GM21576 (cell line): ENCODE measurements around the gene CRELD1.
"Not testable (repeated sequence)": the region's sequence is repeated elsewhere in the genome, so short reads cannot be mapped to it uniquely, and the experiment has no call there.

Experiments
- ATAC-seq: cut with Tn5 transposase; IDR thresholded peaks from one replicate; pipeline ENCODE4 v1.9.1; 2021; ENCODE audit warnings: mild to moderate bottlenecking, moderate library complexity; ENCODE audit not compliant: unreplicated experiment

Gene CRELD1, protein sequence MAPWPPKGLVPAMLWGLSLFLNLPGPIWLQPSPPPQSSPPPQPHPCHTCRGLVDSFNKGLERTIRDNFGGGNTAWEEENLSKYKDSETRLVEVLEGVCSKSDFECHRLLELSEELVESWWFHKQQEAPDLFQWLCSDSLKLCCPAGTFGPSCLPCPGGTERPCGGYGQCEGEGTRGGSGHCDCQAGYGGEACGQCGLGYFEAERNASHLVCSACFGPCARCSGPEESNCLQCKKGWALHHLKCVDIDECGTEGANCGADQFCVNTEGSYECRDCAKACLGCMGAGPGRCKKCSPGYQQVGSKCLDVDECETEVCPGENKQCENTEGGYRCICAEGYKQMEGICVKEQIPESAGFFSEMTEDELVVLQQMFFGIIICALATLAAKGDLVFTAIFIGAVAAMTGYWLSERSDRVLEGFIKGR

DNA sequence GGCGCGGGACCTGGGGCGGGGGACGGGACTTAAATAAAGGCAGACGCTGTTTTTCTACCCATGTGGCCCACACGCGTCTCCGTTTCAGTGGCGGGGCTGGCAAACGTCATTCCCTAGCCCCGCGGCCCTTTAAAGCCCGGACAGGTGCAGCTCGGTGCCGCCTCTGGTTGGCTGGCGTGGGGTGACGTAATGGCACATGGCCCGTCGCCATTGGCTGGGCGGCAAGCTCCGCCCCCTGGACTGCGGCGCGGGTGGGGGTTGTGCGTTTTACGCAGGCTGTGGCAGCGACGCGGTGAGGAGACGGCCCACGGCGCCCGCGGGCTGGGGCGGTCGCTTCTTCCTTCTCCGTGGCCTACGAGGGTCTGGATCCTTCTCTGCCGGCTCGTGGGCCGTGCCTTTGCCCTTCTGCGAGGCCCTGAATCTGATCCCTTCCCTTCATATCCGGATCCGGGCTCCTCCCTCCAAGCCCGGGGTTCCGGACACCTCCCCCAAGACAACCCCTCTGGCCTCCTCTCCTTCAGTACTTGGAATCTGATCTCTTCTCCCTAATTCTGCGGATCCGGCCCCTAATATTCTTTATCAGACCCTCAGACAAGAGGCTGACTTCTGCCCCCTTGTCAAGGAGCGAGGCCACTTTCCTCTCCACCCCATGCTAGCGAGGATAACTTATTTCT, at the start of gene CRELD1:
Gene CRELD1 (plus strand): TSS at position 274 of the 674 bp plus-strand sequence. CDS start 605 bp downstream, outside the sequence.
- ATAC-seq, result peak; percentile 92

DNA sequence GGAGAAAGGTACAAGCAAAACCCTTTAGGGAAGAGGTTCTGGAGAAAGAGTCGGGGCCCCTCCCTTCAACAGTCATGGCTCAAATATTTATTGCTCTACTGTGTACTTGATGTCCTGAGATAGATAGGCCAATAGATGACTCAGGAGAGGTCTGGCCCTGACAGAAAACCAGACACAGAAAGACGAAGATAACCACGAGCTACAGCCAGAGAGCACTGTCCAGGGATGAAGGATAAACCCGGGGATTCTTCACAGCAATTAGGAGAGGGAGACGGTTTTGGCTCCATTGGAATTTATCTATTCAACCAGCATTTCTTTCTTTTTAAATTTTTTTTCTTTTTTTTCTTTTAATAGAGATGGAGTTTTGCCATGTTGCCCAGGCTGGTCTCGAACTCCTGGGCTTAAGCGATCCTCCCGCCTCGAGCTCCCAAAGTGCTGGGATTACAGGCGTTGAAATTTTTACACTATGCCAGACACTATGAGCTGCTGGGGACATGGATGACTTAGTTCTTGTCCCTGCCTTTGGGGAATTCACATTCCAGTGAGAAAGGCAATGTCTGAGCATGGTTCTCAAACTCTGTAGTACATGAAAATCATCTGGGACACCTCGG, 49.0 kb upstream of the CRELD1 start:
- no peak for ATAC-seq

DNA sequence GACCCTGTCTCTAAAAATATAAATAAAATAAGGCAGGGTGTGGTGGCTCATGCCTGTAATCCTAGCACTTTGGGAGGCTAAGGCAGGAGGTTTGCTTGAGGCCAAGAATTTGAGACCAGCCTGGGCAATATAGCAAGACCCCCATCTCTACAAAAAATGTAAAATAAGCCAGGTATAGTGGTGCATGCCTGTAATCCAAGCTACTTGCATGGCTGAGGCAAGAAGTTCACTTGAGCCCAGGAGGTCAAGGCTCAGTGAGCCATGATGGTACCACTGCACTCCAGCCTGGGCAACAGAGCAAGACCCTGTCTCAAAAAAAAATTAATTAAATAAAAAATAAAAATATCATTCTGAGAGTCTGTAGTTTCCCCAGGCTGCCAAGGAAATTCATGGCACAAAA, 47.3 kb upstream of the CRELD1 start:
- ATAC-seq, result no peak

DNA sequence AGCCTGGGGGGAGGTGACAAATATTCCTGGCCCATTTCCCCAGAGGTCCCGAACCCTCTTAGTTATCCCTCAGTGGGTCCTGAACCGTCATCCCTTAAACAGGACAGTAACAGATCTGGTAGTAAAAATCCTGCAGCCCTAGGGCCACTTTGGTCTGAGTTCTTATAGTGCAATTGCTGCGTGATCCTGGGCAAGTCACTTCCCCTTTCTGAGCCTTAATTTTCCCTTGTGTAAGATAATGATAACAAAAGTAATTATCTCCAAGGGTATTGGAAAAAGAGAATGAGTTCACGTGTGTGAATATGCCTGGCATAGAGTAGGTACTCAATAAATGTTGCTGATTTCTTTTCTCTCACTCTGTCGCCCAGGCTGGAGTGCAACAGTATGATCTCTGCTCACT, 46.2 kb upstream of the CRELD1 start:
- ATAC-seq, result no peak

DNA sequence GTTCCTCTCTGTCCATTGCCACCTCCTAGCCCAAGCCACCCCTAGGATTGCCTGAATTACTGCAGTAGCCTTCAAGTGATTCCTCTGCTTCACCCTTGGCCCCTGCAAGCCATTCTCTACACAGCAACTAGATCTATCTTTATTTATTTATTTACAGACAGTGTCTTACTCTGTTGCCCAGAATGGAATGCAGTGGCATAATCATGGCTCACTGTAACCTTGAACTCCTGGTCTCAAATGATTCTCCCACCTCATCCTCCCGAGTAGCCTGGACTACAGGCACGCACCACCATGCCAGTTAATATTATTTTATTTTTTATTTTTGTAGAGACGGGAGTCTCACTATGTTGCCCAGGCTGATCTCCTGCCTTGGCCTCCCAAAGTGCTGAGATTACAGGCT, 45.1 kb upstream of the CRELD1 start:
- ATAC-seq, result no peak

DNA sequence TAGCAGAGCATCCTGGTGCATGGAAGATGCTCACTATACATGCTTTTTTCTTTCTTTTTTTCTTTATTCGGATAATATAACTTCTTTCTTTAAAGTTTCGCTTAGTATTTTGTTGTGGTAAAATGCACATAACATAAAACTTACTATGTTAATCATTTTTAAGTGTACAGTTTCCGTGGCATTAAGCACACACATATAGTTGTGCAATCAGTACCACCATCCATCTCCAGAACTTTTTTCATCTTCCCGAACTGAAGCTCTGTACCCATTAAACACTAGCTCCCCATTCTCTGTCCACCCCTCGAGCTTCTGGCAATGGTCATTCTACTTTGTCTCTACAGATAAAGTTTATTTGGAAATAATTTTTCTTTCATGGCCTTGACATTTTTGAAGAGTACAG, 44.2 kb upstream of the CRELD1 start:
- ATAC-seq, result no peak

DNA sequence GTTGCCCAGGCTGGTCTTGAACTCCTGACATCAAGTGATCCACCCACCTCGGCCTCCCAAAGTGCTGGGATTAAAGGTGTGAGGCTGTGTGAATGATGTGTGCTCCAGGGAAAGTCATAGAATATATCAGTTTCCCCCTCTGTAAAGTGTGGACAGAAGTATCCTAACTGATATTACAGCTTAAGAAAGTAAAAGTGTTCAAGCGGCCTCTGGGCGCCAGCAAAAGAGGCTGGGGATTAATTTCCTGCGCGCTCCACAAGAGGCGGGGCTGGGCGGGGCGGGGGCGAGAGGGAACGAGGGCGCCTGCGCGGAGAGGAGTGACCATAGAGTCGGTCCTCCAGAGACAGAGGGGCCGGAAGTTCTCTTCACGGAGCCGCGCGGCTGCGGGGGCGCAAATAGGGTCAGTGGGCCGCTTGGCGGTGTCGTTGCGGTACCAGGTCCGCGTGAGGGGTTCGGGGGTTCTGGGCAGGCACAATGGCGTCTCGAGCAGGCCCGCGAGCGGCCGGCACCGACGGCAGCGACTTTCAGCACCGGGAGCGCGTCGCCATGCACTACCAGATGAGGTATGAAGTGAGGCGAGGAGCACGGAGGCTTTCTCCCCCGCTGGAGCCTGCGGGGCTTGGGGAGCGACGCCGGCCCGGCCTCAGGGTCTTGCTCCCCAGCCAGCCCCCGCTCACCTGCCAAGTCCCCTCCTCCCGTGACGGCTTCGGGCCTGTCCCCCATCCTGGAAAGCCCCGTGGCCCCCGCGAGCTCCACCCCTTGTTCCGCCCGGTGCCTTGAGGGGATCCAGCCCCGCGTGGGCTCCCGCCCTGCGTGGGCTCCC, 43.2 kb upstream of the CRELD1 start, which contains the start of gene JAGN1:
Gene JAGN1 (plus strand): TSS at position 362 of the 823 bp plus-strand sequence. CDS start 113 bp downstream, at position 475.
- peak; percentile 78 for ATAC-seq

DNA sequence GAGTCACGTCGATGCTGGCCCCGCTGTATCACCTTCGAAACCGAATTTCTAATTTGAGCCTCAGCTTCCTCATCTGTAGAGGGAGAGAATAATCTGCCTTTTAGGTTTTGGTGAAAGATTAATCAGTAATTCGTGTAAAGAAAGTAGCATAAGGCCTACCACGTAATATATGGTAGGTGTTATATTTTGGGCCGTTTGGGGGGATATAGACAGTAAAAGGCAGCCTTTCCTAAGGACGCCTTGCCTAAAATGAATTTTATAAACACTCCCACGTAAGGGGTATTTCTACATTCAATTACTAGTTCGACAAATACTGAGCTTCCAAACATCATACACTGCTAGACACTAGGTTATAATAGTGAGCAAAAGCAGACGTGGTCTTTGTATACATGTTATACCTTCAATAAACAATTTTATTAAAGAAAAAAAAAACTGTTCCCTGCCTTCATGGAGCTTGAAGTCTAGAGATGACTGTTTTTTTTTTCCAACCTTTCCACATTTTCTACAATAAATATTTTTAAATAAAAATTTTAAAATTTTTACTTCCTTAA, 42.5 kb upstream of the CRELD1 start:
- ATAC-seq, result no peak

DNA sequence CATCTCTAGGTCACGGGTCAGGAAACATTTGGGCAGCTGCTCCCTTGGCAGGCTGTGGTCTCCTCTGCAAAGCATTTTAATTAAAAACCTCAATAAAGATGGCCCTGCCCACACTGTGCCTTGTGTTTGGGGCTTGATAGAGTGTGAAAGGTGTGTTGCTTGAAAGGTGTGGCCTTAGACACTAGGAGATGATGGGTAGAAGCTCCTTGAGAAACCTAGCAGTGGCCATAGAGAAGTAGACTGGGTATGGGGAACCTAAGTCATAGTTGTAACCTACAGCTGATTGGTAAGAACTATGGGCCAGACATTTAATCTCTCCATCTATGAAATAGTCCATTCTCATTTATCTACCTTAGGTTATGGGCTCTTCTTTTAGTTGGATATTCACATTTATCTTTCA, 39.9 kb upstream of the CRELD1 start:
- no peak for ATAC-seq

DNA sequence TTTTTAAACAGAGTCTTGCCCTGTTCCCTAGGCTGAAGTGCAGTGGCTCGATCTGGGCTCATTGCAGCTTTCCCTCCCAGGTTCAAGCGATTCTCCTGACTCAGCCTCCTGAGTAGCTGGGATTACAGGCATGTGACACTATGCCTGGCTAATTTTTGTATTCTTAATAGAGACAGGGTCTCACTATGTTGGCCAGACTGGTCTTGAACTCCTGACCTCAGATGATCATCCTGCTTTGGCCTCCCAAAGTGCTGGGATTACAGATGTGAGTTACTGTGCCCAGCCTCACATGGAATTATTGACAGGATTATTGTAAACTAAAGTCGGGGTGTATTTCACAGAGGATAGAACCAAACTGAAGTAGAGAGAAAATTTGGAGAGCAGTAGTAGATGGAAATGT, 37.9 kb upstream of the CRELD1 start:
- not testable (repeated sequence) for ATAC-seq

DNA sequence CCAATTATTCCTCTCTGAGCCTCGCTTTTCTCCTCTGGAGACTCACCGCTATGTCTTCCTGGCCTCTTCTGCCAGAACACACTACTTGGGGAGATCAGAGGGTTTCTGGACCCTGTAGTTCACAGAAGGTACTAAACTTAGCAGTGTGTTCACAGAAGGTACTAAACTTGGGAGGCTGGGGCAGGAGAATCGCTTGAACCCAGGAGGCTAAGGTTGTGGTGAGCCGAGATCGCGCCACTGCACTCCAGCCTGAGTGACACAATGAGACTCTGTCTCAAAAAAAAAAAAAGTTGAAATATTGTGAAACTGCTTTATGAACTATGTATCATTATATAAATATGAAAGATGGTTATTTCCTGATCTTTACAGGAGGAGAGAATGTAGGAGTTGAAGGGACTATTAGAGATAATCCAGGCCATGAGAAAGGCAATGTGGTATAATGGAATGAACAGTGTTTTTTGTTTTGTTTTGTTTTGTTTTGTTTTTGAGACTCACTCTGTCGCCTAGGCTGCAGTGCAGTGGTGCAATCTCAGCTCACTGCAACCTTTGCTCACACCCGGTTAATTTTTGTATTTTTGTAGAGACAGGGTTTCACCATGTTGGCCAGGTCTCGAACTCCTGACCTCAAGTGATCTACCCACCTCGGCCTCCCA, 36.8 kb upstream of the CRELD1 start:
- not testable (repeated sequence) for ATAC-seq

DNA sequence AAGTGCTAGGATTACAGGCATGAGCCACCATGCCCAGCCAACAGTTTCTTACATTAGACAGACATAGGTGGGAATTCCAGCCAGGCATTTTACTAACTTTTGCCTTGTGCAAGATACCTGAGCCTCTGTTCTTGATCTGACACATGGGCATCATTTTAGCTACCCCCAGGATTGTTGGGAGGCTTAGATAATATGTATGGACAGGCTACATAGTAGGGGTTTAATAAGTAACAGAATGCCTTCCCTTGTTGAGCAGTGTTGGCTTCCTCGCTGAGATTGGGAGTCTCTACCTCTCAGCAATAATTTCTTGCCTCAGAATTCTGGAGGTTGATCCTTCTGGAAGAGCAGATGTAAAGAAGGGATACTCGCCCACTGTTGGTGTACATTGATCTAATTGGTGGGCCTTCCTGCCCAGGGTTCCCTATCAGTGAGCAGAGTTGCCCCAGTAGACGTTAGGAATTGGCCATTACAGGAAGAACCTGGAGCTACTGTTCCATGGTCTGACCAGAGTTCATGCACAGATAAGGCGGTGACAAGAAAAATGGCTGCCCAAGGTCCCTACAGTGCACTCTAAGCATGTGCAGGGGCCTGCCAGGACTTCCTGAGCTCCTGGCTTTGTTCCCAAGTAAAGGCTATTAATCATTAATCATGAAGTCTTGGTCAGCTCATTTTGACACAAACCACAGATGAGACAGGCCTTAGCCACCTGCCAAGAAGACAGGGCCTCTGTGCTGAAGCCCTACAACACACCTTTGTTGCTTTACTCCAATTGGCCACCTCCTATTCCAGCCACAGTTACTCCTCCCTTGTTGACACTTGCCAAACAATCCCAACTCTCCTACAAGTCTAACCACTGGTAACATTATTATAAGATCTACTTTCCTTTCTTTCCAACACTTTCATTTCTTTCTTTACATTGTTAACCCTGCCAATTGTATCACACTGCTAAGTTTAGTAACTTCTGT, 35.9 kb upstream of the CRELD1 start:
- ATAC-seq, result no peak

DNA sequence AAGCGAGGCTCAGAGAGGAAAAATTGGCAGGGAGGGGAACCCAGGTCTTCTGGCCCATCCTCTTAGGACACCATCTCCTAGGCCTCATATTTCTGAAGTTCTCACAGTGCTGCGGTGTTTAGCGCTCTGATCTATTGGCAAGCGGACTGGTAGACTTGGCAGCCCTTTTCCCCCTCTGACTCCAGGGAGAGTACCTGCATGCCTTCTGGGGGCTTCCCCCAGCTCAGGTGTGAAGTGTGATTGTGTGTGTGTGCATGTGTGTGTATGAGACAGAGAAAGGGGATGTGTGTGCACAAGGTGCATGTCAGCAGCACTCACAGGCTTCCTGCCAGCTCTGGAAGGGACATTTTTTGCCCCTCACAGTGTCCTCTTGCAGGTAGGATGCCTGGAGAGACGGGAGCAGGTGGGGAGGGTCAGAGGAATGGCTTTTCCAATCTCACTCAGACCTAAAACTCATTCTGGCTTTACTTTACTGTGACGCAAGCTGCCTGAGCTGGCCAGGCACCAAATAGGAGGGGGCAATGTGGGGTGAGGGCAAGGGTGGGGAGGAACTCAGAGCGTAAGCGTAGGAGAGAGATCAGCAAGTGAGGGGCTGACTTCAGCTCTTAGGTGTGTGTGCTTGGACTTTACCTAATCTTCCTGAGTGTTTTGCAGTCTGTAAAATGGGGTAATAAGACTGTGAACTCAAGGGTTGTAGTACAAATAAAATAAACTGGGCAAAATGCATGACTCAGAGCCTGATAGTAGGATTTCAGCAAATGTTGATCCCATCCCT, 35.0 kb upstream of the CRELD1 start:
- no peak for ATAC-seq

DNA sequence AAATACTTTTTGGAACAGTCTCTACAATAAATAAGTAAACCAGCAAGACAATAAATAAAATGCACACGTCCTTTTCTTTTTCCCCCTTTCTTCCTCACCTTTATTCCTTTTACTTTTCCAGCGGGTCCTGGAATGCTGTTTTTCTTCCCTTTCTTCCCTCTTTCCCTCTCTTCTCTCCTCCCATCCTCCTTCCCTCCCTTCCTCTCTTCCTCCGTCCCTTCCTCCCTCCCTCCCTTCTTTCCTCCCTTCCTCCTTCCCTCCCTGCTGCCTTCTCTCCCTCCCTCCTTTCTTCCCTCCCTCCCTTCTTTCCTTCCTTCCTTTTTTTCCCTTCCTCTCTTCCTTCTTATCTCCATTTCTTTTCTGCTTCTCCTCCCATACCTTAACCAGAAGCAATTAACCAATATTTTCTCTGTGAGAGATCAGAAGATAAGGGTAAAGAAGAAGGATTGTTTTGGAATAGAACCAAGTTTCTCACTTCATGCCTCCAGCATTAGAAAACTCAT, 34.3 kb upstream of the CRELD1 start:
- ATAC-seq, result no peak

DNA sequence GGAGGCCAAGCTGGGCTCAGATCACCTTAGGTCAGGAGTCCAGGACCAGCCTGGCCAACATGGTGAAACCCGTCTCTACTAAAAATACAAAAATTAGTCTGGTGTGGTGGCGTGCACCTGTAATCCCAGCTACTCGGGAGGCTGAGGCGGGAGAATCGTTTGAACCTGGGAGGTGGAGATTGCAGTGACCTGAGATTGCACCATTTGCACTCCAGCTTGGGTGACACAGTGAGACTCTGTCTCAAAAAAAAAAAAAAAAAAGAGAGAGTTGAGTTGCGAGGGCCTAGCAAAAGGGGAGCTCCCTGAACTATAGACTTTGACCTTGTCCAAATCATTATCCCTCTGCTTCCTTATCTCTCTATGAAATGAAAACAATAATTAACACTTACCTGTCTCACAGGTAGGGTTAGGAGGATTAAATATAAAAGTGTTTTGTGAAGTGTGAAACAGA, 32.6 kb upstream of the CRELD1 start:
- not testable (repeated sequence) for ATAC-seq

DNA sequence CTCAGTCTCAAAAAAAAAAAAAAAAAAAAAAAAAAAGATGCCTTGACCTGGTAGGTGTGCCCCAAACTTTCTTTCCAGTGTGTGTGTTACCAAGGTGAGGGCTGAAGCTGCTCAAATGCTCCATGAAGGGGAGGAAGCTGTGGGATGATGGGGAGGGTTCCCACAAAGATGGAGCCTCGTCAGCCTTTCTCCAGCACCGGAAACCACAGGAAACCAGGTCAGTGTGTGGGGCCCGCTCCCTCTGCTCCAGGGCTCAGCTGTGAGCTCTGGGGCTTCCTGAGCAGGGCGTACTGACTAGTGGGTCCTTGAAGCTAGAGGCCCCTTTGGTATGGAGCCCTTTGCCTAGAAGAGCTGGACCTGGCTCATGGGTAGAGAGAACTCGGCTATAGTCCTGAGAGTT, 31.7 kb upstream of the CRELD1 start:
- no peak for ATAC-seq

DNA sequence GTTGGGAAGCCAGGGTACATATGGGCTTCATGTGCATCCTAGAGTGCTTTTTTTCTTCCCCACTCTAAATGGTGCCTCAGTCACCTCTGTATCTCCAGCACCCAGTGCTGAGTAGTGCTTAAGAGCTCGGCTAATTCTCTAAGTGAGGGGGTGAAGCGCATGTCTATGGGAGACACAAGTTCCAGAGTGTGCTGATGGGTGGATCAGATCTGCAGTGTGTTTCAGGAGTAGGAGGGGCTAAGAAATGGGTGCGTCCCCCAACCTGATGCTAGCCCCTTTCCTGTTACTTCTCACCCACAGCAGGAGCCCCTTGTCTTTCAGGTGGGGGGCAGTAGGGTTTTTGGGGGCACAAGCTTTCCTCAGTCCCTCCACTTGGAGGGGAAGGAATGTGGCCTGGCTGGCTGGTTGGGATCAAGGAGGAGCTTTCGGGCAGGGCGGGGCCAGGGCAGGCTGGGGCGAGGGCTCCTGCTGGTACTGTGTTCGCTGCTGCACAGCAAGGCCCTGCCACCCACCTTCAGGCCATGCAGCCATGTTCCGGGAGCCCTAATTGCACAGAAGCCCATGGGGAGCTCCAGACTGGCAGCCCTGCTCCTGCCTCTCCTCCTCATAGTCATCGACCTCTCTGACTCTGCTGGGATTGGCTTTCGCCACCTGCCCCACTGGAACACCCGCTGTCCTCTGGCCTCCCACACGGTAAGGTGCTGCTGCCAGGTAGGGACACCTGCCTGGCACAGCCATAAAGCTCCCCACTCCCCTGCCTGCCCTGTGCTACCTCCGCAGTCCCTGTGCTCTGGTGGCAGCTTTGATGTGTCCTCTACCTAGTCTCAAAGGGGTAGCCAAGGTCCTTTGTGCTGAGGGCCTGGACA, 31.0 kb upstream of the CRELD1 start, which contains the start of gene IL17RE:
Gene IL17RE (plus strand): TSS at position 477 of the 866 bp plus-strand sequence. CDS start 85 bp downstream, at position 562.
- ATAC-seq, result no peak
